Prostate gland (tissue), 2 donors: ENCODE data around the gene BMP7.

ENCODE experiments used
- POLR2A ChIP-seq: fragments of 450-650 bp; IDR thresholded peaks from one replicate; pipeline ENCODE4 v1.6.1; 2016; ENCODE audit warnings: antibody characterized with exemption, mild to moderate bottlenecking
- POLR2AphosphoS5 ChIP-seq: sonication (generic); formaldehyde crosslinking; IDR thresholded peaks from one replicate; pipeline ENCODE4 v1.6.1; 2017; ENCODE audit warnings: antibody characterized with exemption
- TF ChIP-seq, protein P1 (sequence below), 4 experiments: fragments of 200-600 bp in 2 of 4; fragments of 450-650 bp in 2 of 4; sonication (generic) in 2 of 4; IDR thresholded peaks; 1 replicate in 3 of 4; 2 replicates in 1 of 4; pipeline ENCODE4 v1.5.1; 2016 to 2019; ENCODE audit warnings: antibody characterized with exemption in 4 of 4, mild to moderate bottlenecking in 2 of 4, moderate library complexity in 2 of 4

DNA sequence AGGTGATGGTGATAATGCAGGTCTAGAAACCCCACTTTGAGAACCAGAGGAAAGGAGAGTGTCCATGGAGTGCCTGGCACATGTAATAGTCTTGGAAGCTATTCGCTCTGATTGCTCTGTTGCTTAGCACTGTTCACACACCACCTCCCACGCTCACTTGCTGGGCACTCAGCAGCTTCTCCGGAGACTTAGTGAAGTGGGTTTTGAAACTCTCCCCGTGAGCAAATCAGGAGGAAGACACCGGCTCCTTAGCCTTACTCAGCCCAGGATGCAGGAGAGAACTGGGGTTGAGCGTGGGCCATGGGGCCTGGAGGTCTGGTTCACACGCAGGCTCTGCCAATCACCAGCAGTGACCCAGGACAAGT is 22.2 kb downstream of the BMP7 start:
- TF ChIP-seq, protein P1, sequence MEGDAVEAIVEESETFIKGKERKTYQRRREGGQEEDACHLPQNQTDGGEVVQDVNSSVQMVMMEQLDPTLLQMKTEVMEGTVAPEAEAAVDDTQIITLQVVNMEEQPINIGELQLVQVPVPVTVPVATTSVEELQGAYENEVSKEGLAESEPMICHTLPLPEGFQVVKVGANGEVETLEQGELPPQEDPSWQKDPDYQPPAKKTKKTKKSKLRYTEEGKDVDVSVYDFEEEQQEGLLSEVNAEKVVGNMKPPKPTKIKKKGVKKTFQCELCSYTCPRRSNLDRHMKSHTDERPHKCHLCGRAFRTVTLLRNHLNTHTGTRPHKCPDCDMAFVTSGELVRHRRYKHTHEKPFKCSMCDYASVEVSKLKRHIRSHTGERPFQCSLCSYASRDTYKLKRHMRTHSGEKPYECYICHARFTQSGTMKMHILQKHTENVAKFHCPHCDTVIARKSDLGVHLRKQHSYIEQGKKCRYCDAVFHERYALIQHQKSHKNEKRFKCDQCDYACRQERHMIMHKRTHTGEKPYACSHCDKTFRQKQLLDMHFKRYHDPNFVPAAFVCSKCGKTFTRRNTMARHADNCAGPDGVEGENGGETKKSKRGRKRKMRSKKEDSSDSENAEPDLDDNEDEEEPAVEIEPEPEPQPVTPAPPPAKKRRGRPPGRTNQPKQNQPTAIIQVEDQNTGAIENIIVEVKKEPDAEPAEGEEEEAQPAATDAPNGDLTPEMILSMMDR (IDR thresholded peaks at IDR 0.05): no peak
- no peak for TF ChIP-seq POLR2A
- TF ChIP-seq POLR2AphosphoS5: no peak
